Duodenal mucosa (tissue), 2 donors: ENCODE results near the gene FAM9C.
"Not testable (repeated sequence)": the region's sequence is repeated elsewhere in the genome, so short reads cannot be mapped to it uniquely, and the experiment has no call there.

Experiments used
- H3K27ac ChIP-seq: one replicate; pipeline ENCODE4 v1.7.0; 2013; ENCODE audit warnings: low read depth, low read length
- H3K27me3 ChIP-seq, 2 donors: one replicate each; pipeline ENCODE4 v1.7.0; 2013; ENCODE audit warnings: low read length in 2 of 2, control low read depth in 1 of 2; ENCODE audit not compliant: insufficient read depth in 2 of 2, control insufficient read depth in 1 of 2
- H3K36me3 ChIP-seq, 2 donors: one replicate each; pipeline ENCODE4 v1.7.0; 2013; ENCODE audit warnings: low read length in 2 of 2, control low read depth in 1 of 2; ENCODE audit not compliant: insufficient read depth in 2 of 2, control insufficient read depth in 1 of 2
- H3K4me1 ChIP-seq, 2 donors: one replicate each; pipeline ENCODE4 v1.7.0; 2013; ENCODE audit warnings: low read length in 2 of 2, control low read depth in 1 of 2; ENCODE audit not compliant: insufficient read depth in 2 of 2, control insufficient read depth in 1 of 2
- H3K4me3 ChIP-seq, 2 donors: one replicate each; pipeline ENCODE4 v1.7.0; 2013; ENCODE audit warnings: low read length in 2 of 2, low read depth in 1 of 2
- H3K9ac ChIP-seq, 2 donors: one replicate each; pipeline ENCODE4 v1.7.0; 2013; ENCODE audit warnings: low read length in 2 of 2, low read depth in 1 of 2
- H3K9me3 ChIP-seq, 2 donors: one replicate each; pipeline ENCODE4 v1.7.0; 2013; ENCODE audit warnings: low read length in 2 of 2, control low read depth in 1 of 2; ENCODE audit not compliant: control insufficient read depth in 1 of 2

Gene FAM9C

DNA sequence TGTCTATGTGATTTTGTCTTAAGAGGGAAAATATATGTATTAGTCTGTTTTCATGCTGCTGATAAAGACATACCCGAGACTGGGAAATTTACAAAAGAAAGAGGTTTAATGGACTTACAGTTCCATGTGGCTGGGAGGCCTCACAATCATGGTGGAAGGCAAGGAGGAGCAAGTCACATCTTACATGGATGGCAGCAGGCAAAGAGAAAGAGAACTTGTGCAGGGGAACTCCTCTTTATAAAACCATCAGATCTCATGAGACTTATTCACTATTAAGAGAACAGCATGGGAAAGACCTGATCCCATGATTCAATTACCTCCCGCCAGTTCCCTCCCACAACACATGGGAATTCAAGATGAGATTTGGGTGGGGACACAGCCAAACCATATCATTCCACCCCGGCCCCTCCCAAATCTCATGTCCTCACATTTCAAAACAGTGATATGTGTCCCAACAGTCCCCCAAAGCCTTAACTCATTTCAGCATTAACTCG is 16.8 kb upstream of the FAM9C start:
- H3K4me3 ChIP-seq, H3K9ac ChIP-seq, H3K9me3 ChIP-seq, H3K27ac ChIP-seq, H3K27me3 ChIP-seq, H3K36me3 ChIP-seq: not testable (repeated sequence)
- H3K4me1 ChIP-seq: peaks cover 0 to 12% of the 10 kb centered on the region in 2 donors

DNA sequence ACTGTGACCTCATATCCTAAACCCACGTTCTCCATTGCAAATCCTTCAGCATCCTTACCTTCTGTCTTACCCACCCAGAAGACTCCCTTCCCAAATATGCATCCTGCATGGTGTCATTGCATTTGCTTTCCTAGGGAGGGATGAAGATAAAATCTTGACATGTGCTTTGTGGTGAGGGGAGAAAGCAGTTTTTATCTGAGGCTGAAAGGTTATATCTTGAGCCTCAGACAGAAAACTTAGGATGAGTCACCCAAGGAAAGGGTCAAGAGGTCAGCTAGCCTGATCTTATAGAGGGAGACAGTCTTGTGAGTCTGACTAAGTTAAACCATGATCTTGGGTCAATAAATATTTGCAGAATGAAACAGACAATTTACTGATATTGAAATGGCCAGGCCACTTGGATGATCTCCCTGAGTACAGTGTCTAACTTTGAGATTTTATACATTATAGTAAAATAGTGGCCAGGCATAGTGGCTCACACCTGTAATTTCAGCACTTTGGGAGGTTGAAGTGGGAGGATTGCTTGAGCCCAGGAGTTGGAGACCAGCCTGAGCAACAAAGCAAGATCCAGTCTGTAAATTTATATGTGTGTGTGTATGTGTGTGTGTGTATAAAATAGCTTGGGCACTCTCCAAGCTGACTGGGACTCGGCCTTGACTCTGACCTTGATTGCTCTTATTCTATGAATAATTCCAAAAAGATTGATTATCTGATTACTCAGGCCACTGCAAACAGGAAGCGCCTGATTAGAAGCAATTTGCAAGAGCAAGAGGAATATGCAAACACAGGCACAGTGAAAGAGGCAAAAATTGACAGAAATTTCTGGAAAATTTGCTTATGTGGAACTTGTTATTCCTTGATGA is 15.4 kb upstream of the FAM9C start:
- Histone ChIP-seq H3K4me1 (peaks cover 0 to 12% of the 10 kb centered on the region in 2 donors), H3K9ac (no peak overlapping the region), H3K27ac (no peak overlapping the region), H3K4me3 (no peak overlapping the region), H3K27me3 (no peaks in the 10 kb centered on the region), H3K36me3 (no peaks in the 10 kb centered on the region), H3K9me3 (no peaks in the 10 kb centered on the region)

DNA sequence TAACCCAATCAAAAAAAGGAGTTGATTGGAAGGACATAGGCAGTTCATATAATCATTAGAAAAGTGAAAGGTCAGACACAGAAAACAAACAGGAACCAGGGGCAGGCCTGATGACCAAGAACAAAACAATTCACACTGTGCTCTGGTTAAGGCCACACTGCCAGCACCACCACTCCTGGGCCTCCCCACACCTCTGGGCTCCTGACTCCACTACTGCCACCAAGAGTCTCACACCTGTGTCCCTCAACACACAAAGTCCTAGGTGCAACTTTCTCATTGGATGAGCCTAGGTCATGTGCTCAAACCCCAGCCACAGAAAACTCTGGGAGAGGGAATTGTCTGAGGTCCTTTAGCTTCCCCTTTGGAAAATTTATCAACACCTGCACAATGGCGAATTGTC is 11.1 kb upstream of the FAM9C start:
- no peaks in the 10 kb centered on the region for H3K27me3 ChIP-seq
- H3K4me3 ChIP-seq: no peak overlapping the region
- H3K27ac ChIP-seq: no peak overlapping the region

DNA sequence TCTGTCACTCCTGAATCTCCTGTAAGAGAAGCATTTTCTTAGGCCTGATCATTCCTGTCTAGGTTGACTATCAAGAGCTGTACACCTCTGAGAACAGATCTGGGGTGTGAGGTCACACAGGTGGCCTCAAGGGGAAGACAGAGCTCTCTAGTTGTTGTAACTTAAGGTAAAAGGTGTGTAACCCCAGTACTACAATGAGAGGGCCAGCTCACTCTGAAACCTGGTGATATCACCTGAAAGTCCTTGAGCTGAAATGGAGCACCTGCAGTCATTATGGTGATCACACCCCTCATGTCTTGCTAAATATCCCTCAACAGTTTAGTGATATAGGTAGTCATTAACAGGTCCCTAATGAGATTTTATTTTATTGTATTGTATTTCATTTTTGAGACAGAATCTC is 8.8 kb upstream of the FAM9C start:
- Histone ChIP-seq H3K4me3 (no peak overlapping the region), H3K9me3 (no peaks in the 10 kb centered on the region), H3K4me1 (peaks cover 0 to 3% of the 10 kb centered on the region in 2 donors), H3K9ac (no peak overlapping the region), H3K36me3 (no peaks in the 10 kb centered on the region), H3K27me3 (no peaks in the 10 kb centered on the region), H3K27ac (no peak overlapping the region)

More for the DNA sequence above, 11.1 kb upstream of the FAM9C start:
- Histone ChIP-seq H3K9ac (no peak overlapping the region), H3K36me3 (no peaks in the 10 kb centered on the region), H3K4me1 (peaks cover 0 to 12% of the 10 kb centered on the region in 2 donors), H3K9me3 (no peaks in the 10 kb centered on the region)

DNA sequence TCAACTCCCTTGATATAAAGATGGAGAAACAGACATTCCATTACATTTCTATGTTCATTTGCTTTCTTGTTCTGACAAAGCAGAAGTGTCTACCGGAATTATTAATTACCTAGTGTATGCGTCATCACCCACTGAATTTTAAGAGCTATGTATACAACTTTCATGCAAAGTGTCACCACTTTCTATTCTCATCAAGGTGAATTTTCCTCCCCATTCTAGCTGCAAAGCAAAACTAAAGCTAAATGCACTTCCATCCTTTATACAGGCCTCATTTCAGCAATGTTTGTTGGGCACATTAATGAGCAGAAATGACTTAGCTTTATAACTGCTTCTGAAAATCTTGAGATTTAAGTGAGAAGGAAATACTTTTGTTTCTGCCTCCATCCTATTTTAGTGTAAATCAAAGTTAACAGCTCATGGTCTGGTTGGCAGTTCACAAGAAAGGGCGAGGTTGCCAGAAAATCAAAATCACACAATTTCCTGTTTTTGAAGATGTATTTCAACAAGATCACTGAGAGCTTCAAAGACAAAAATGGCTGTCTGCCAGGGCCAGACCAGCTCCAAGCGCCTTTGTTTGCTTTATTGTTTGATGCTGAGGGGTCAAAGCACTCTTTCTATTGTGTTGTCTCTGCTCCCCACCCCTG is 7.2 kb upstream of the FAM9C start:
- Histone ChIP-seq H3K27ac (no peak overlapping the region), H3K4me3 (no peak overlapping the region), H3K36me3 (no peaks in the 10 kb centered on the region), H3K9me3 (no peaks in the 10 kb centered on the region), H3K4me1 (peaks cover 0 to 7% of the 10 kb centered on the region in 2 donors), H3K9ac (no peak overlapping the region), H3K27me3 (no peaks in the 10 kb centered on the region)

DNA sequence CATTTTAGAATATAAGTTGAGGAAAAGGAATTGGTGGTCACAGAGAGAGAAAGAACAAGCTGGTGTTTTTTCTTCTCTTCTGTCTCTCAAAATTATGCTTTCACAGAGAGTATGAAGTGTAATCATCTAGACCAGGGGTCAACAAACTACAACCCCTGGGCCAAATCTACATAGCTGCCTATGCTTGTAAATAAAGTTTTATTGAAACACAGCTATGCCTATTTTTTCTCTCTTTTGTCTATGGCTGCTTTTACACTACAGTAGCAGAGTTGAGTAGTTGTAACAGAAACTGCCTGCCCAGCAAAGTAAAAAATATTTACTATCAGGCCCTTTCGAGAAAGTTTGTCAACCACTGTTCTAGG is 6.7 kb upstream of the FAM9C start:
- no peaks in the 10 kb centered on the region for H3K36me3 ChIP-seq
- no peak overlapping the region for H3K9ac ChIP-seq
- no peaks in the 10 kb centered on the region for H3K9me3 ChIP-seq
- peaks cover 0 to 7% of the 10 kb centered on the region in 2 donors for H3K4me1 ChIP-seq
- no peak overlapping the region for H3K4me3 ChIP-seq
- no peaks in the 10 kb centered on the region for H3K27me3 ChIP-seq
- H3K27ac ChIP-seq: no peak overlapping the region

DNA sequence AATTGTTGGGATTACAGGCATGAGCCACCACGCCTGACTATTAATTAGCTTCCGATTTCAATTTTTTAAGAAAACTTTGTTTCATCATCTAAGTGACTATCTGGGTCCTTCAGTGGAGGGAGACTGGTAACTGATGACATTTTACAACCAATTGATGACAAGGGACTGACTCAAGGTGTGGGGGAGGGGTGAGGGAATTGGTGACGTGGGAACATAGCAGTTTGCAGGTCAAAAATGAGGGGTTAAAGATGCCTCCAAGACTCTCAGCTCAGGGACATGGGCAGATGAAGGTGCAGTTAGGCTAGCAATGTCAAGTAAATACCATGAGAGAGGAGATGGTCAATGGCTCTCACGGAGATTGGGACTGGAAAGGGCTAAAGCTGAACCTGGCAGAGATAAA is 5.7 kb upstream of the FAM9C start:
- Histone ChIP-seq H3K36me3 (no peaks in the 10 kb centered on the region), H3K9ac (no peak overlapping the region), H3K4me1 (peaks cover 0 to 7% of the 10 kb centered on the region in 2 donors), H3K4me3 (no peak overlapping the region), H3K27ac (no peak overlapping the region), H3K27me3 (no peaks in the 10 kb centered on the region), H3K9me3 (no peaks in the 10 kb centered on the region)

DNA sequence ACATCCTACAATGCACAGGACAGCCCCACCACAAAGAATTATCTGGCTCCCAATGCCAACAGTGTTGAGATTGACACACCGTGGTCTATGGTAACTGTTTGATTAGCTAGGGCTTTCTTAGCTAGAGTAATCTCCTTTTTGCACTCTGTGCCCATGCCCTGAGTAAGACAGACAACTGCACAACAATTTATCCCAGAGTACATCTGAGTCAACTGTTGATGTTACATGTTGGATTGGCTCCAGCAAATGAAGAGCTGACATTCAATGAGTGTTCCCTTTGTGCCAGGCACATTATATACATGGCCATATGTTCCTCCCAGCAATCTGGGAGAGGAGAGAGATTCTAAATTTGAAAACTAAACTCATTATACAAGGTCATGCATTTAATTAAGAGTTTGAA is 3.9 kb upstream of the FAM9C start:
- Histone ChIP-seq H3K27ac (no peak overlapping the region), H3K36me3 (no peaks in the 10 kb centered on the region), H3K9me3 (no peaks in the 10 kb centered on the region), H3K27me3 (no peaks in the 10 kb centered on the region), H3K4me1 (peaks cover 0 to 7% of the 10 kb centered on the region in 2 donors), H3K9ac (no peak overlapping the region), H3K4me3 (no peak overlapping the region)

DNA sequence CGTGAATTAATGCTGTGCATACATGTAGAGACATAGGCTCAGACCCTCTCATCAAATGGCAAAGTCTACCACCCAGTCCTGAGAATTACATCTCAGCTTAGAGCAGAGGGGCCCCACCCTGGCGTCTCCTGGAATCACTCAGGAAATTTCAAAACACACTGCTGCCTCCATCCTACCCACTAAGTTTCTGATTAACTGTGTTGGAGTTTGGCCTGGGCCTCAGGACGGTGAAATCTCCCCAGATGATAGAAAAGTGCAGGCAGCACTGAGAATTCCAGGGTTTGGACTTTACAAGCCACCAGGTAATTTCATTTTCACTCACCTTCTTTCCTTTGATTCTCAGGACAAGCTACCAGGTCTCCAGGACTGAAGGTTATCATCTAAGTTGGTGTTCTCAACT is 3.3 kb upstream of the FAM9C start:
- Histone ChIP-seq H3K9me3 (no peaks in the 10 kb centered on the region), H3K4me1 (peaks cover 0 to 7% of the 10 kb centered on the region in 2 donors), H3K9ac (no peak overlapping the region), H3K27me3 (no peaks in the 10 kb centered on the region), H3K27ac (no peak overlapping the region), H3K4me3 (no peak overlapping the region), H3K36me3 (no peaks in the 10 kb centered on the region)

DNA sequence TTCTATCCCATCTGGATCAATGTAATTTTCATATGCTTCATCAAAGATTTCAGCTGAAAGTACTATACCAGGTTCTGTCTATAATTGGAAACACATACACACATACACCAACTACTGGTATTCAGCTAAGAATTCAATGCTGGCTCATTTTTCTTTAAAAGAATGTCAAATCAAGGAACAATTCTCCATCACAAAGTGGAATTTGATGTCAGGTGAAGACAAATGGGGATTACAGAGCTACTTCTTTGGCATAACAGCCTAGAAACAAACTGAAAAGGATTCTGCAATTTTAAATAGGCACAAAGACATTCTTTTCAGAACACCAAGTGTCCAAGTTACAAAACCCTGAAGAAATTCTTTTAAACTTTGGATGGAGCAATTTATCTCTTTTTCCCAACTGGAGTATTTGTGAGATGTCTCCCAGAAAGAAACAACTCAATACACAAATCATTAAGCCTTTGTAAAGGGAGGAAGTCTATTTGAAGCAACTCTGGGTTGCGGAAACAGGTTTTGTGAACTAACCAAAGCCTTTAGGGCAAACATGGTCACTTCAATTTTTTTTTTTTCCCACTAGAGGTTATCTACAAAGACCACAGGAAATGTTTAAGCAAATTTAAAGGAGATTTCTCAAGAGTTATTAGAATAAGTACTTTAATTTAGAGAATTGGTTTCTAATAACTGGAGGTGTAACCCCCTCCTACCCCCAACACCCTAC is 1.9 kb upstream of the FAM9C start:
- Histone ChIP-seq H3K27ac (no peak overlapping the region), H3K27me3 (no peaks in the 10 kb centered on the region), H3K4me3 (no peak overlapping the region), H3K4me1 (peaks cover 0 to 7% of the 10 kb centered on the region in 2 donors), H3K36me3 (no peaks in the 10 kb centered on the region), H3K9ac (no peak overlapping the region), H3K9me3 (no peaks in the 10 kb centered on the region)
